ENCODE measurements around the gene MST1. TPM values are rescaled to one million over a fixed set of nuclear protein-coding genes. Genes with fewer than 3 reads are reported as not detected.

MST1 gene
- total and polyA plus RNA-seq, 12 donors, result 7.5 to 241 (median 48.4) TPM

DNA sequence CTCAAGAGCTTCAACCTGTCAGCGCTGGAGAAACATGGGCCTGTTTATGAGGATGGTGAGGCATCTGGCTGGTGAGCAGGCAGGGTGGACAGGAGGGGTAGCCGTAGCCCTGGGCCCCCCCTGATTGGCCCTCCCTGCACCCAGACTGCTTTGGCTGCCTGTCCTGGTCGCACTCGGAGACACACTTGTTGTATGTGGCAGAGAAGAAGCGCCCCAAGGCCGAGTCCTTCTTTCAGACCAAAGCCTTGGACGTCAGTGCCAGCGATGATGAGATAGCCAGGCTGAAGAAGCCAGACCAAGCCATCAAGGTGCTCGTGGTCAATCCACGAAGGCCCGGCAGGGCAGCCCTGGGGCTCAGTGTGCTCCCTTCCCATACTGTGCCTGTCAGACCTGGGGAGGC lies 13.4 kb downstream of the MST1 start:
- Histone ChIP-seq H3K9me3 (replicated peaks in 1 of 3) (no peaks in the 10 kb centered on the region), H3K27ac (no peak overlapping the region), H3K4me3 (no peak overlapping the region), H3K4me1 (replicated peaks in 1 of 2) (peaks cover 10 to 17% of the 10 kb centered on the region in 2 donors), H3K36me3 (replicated peaks in 1 of 2) (peaks cover 0 to 50% of the 10 kb centered on the region in 2 donors), H3K27me3 (no peaks in the 10 kb centered on the region)
- TF ChIP-seq, protein P1, sequence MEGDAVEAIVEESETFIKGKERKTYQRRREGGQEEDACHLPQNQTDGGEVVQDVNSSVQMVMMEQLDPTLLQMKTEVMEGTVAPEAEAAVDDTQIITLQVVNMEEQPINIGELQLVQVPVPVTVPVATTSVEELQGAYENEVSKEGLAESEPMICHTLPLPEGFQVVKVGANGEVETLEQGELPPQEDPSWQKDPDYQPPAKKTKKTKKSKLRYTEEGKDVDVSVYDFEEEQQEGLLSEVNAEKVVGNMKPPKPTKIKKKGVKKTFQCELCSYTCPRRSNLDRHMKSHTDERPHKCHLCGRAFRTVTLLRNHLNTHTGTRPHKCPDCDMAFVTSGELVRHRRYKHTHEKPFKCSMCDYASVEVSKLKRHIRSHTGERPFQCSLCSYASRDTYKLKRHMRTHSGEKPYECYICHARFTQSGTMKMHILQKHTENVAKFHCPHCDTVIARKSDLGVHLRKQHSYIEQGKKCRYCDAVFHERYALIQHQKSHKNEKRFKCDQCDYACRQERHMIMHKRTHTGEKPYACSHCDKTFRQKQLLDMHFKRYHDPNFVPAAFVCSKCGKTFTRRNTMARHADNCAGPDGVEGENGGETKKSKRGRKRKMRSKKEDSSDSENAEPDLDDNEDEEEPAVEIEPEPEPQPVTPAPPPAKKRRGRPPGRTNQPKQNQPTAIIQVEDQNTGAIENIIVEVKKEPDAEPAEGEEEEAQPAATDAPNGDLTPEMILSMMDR (IDR thresholded peaks at IDR 0.05), result no peak
- no peak for TF ChIP-seq POLR2A (IDR thresholded peaks at IDR 0.05)
- WGBS, 4 donors, result 74 to 100% (median 83%) methylated on average over 1 to 11 of the region's 11 CpGs
- no peak for DNase-seq
- intact Hi-C loops (cut with DNase I), result no loop called here

DNA sequence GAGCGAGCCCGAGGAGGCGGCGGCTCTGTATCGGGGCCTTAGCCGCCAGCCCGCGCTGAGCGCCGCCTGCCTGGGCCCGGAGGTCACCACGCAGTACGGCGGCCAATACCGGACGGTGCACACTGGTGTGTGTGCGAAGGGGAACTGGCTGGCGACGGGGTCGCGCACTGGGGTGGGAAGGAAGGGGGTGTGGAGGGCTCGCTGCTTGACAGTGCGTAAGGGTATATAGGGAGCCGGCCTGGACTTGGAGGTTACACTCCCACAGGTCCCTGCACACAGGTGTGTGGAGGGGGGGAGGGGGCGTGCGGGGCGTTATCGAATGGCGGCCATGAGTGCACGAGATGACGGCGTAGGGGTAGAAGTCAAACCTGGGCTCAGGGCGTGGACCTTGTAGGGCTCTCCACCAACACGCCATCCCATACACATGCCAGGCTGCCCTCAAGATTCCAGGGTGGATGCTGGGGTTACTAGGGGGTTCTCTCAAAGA lies 14.7 kb downstream of the MST1 start:
- TF ChIP-seq, protein P1 (IDR thresholded peaks at IDR 0.05), result peak in 2 of 6 experiments; percentile 7 to 15
- TF ChIP-seq POLR2A (IDR thresholded peaks at IDR 0.05), result no peak
- H3K36me3 ChIP-seq (replicated peaks in 1 of 2), result peaks cover 0 to 37% of the 10 kb centered on the region in 2 donors
- peak in 3 of 7 donors; percentile 53 to 68 (median 62) for DNase-seq
- no peaks in the 10 kb centered on the region for H3K27me3 ChIP-seq
- intact Hi-C loops (cut with DNase I), result no loop called here
- peaks cover 10 to 17% of the 10 kb centered on the region in 2 donors for H3K4me1 ChIP-seq (replicated peaks in 1 of 2)
- H3K9me3 ChIP-seq (replicated peaks in 1 of 3), result no peaks in the 10 kb centered on the region
- 5 to 33% (median 10%) methylated on average over 10 to 34 of the region's 34 CpGs for WGBS, 4 donors
- peak overlapping the region; percentile 86 to 98 (median 91) for H3K27ac ChIP-seq
- peak overlapping the region; percentile 37 to 87 (median 68) for H3K4me3 ChIP-seq

DNA sequence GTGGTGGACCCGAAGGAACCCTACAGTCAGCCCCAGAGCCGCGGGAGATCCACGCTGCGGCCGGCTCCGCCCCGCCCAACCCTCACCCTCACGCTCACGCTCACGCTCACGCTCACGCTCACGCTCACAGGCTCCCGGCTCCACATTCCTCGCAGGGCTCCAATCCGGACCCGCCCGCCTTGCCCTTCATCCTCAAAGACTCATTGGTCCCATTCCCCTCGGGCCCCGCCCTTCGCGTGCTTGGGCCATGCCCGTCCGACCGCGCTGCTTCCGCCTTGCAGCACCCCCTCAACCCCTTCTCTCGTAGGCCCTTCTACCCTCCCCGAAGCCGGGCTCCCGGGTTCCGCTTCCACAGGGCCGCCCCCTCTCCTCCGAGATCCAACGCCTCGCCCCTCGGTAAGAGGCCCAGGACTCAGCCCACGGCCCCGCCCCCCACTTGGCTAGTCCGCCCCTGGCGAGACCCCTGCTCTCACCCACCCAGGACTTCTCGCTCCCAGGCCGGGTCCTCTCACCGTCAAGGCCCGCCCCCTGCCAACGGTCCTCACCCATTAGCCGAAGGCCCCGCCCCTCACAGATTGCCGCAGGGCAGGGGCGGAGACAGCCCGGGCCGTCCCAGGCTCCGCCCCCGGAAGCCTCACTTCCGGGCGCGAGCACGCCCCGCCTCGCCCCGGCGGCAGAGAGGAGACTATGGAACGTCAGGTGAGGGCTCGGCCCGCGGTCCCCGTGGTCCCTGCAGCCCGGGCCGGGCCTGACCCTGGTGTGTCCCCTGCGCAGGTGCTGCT lies 15.4 kb downstream of the MST1 start, which contains the start of gene APEH:
TSS of gene APEH (plus strand) at position 637 of the 782 bp plus-strand sequence. CDS start at position 688, 51 bp downstream.
- peak; percentile 94 to 99 (median 98) for DNase-seq
- Histone ChIP-seq H3K27ac (peak within 1 kb of the TSS; percentile 86 to 98 (median 91)), H3K27me3 (no peaks in the 10 kb centered on the region), H3K4me3 (peak within 1 kb of the TSS; percentile 37 to 87 (median 68)), H3K4me1 (replicated peaks in 1 of 2) (peaks cover 10 to 17% of the 10 kb centered on the region in 2 donors), H3K36me3 (replicated peaks in 1 of 2) (peaks cover 0 to 30% of the 10 kb centered on the region in 2 donors), H3K9me3 (replicated peaks in 1 of 3) (no peaks in the 10 kb centered on the region)
- WGBS, 4 donors, result 0 to 3% (median 1%) methylated on average over 14 to 71 of the region's 71 CpGs
- peak in 1 of 2 donors; percentile 69 for TF ChIP-seq POLR2A (IDR thresholded peaks at IDR 0.05)
- TF ChIP-seq, protein P1 (IDR thresholded peaks at IDR 0.05), result peak in 1 of 6 experiments; percentile 1
- intact Hi-C loops (cut with DNase I), result no loop called here

DNA sequence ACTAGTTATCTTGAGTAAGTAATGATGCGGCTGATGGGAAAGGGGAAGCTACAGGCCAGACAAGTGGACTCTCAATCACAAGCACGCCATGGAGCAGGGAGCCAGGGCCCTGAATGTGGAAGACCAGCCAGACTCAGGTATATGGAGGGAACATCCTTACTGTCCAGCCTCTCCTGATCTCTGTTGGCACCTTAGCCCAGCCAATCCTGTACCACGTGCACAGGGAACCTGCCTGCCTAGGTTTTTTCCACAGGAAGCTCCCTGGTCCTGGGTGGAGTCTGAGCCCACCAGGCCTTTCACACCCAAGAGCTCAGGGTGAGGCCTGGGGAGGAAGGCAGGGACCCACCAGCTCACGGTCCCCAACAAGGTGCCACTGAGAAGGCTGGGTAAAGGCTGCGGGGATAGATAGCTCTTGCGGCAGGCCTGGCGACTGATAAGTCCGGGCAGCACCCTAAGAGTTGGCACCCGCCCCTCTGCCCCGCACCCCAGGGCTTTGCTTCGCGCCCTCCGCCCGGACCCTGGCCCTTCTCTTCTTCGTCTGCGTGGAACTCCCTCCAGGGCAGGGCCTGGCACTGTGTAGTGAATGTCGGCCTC lies 16.1 kb downstream of the MST1 start:
- Histone ChIP-seq H3K9me3 (replicated peaks in 1 of 3) (no peaks in the 10 kb centered on the region), H3K27me3 (no peaks in the 10 kb centered on the region), H3K27ac (peak overlapping the region; percentile 86 to 98 (median 91)), H3K4me3 (peak overlapping the region in 3 of 4 donors; percentile 37 to 87 (median 56)), H3K4me1 (replicated peaks in 1 of 2) (peaks cover 10 to 17% of the 10 kb centered on the region in 2 donors), H3K36me3 (replicated peaks in 1 of 2) (peaks cover 0 to 24% of the 10 kb centered on the region in 2 donors)
- intact Hi-C loops (cut with DNase I), result no loop called here
- WGBS, 4 donors, result 25 to 50% (median 38%) methylated on average over 2 to 17 of the region's 17 CpGs
- DNase-seq, result peak in 3 of 7 donors; percentile 37 to 65 (median 38)
- TF ChIP-seq POLR2A (IDR thresholded peaks at IDR 0.05), result no peak
- TF ChIP-seq, protein P1 (IDR thresholded peaks at IDR 0.05), result no peak

Measured in adrenal gland (tissue), 12 donors.